DMS153 treated with DMSO at 0.1 percent for 48 hours (cell line): ENCODE data around the gene RCAN2.

ENCODE experiments used
- DNase-seq: peaks from one replicate; lab custom pipeline; 2025; ENCODE audit not compliant: unreplicated experiment; lab: John Stamatoyannopoulos, UW

RCAN2 gene

DNA sequence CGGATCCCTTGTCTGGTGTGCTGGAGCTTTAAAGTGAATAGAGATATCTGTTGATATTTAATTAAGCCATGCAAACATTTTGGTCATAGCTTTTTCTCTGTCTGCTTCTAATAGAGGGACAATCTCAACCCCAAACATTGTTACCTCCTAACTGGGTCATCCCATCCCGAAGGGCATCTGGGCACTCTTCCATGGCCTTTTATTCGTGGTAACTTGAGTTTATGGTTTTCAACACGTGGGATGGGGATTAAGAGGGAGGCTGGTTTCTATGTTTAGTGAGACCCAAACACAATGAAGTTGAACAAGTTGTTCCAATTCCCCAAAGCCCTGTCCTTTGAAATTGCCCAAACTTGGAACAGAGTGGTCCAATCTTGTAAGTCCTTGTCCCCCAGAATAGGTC lies 319.1 kb downstream of the RCAN2 start:
- no peak for DNase-seq
